Activated naive CD4-positive, alpha-beta T cell treated with Interleukin-2 at 50 U/mL for 16 hours (primary cell): ENCODE measurements around the gene NUP210.
"Not testable (repeated sequence)": the region's sequence is repeated elsewhere in the genome, so short reads cannot be mapped to it uniquely, and the experiment has no call there.

Experiments used
- DNase-seq: peaks from one replicate; pipeline ENCODE4 v3.0.0-alpha.2; 2020

Gene NUP210

GRCh38 chr3:13428678-13429077, 8.6 kb upstream of the NUP210 start:
- not testable (repeated sequence) for DNase-seq

- peak; percentile 19 for DNase-seq
Observed at GRCh38 chr3:13427662-13428603, 7.8 kb upstream of the NUP210 start.

DNA sequence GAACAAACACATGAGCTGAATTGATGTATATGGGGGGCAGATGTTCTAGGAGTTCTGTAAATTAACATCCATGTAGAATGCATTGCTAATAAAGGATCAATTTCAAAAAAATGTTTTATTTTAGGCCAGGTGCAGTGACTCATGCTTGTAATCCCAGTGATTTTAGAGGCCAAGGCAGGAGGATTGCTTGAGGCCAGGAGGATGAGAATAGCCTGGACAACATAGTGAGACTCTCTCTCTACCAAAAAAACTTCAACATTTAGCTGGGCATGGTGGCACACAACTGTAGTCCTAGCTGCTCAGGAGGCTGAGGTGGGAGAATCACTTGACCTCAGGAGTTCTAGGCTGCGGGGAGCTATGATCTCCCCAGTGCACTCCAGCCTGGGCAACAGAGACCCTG, 6.5 kb upstream of the NUP210 start:
- DNase-seq: no peak

- DNase-seq: no peak
Observed at GRCh38 chr3:13425689-13426088, 5.6 kb upstream of the NUP210 start.

DNA sequence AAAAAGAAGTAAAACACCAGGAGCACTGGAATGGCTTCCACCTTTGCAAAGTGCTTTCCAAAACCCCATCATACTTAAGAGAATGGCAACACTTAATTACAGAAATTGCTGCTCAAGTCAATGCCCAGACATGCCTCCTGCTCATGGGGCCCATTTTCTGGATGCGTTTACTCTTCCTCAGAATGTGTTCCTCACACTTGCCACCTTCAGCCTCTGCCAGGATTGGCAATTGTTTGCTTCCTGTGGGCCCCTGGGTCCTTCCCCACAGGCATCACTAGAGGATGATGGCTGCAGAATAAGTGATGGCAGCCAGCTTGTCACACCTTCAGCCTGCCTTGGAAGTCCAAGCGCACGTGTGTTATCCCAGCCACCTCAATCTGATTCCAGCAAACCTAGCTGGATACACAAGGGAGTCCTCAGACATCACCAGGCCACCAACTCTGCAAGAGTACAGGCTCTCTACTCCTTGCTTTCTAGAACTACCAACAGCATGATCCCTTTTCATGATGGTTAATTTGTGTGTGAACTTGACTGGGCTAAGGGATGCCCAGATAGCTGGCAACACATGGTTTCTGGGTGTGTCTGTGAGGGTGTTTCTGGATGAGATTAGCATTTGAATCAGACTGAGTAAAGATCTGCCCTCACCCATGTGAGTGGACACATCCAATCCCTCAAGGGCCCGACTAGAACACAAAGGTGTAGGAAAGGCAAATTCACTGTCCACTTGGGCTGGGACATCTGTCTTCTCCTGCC, 4.9 kb upstream of the NUP210 start:
- DNase-seq: no peak

DNA sequence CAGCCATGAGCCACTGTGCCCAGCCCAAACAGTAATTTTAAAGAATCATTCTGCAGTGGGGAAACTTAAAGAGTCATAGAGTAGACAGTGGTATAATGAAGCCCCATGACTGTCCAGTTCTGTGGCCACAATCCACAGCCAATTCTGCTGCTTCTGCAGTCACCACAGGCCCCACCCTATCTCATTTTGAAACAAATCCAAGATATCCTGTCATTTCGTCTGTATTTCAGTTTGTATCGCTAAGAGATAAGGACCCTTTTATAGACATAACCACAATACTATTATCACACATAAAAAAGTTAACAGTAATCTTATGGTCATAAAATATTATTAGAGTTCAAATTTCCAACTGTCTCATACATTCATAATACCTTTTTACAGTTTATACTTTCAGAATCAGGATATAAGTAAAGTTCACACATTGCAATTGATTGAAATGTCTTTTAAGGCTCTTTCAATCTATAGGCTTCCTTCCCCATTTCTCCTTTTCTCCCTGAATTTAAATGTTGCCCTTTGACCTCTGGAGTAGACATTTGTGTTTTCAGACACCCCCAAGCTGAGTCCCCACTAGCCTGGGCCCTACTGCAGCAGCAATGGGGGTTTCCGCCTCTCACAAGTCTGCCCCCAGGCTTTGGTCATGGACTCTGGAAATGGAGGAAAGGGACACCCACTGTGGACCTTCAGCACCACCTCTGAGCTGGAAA, 4.2 kb upstream of the NUP210 start:
- DNase-seq: no peak

GRCh38 chr3:13420831-13421765, 976 bp upstream of the NUP210 start:
- peak; percentile 80 for DNase-seq

DNA sequence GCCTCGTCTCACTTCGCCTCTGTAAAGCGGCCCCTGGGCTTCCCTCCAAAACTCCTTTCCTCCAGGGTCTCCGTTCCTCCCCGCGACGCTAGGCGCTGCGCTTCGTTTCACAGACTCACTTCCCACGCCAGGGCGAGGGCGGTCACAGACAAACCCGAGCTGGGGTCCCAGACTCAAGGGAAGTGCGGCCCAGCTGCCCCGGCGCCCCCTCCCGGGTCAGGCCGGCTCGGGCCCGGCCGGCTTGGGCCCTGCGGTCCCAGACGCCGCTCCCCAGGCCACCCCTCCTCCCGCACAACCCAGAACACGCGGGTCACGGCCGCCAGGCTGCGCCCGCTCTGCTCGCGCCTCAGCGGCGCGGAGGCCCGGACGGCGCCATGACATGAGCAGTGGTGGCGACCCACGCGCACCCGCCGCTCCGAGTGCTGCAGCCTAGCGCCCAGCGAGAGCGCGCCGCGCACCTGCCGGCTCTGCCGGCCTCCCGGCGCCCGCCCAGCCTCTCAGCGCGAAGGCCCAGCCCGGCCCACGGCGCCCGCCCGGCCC, 547 bp downstream of the NUP210 start:
- DNase-seq: peak; percentile 70

- no peak for DNase-seq
Observed at GRCh38 chr3:13417166-13417947, 2.8 kb downstream of the NUP210 start.

DNA sequence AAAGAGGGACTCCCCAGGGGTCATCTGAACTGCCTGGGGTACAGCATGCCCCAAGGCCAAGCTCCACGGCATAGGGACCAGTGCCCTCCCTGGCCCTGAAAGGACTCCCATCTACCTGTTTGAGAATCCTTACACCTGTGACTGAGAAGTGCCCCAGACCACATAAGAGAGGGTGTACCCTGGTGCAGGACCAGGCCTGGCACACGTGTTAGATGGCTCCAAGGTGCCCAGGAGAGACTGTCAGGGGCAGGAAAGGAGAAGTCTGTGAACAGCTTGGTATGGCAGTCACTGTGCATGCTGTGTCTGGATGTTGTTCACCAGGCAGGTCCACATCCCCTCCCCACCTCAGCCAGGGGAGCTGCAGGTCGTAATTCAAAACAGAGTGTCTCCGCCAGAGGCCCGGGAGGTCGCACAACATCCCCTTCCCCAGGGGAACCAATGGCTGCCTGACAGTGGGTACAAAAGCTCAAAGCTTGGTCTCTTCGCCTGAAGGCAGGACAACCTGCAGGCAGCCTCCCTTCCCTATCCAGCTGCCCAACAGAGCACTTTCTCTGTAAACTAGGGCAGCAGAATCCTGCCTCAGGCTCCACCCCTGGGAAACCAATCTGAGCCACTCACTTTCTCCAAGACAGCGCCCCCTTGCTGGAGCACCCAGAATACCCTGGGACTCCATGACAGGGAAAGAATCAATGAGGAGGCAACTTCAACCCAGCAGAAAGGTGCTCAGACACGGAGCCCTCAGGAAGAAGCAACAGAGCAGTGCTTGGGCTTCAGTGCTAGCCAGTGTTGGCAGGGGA, 3.9 kb downstream of the NUP210 start:
- DNase-seq: peak; percentile 24

- DNase-seq: peak; percentile 11
Observed at GRCh38 chr3:13415236-13415986, 4.7 kb downstream of the NUP210 start.

- peak; percentile 68 for DNase-seq
Observed at GRCh38 chr3:13414040-13414729, 5.9 kb downstream of the NUP210 start.

- no peak for DNase-seq
Observed at GRCh38 chr3:13411186-13411860, 8.8 kb downstream of the NUP210 start.

GRCh38 chr3:13408890-13409289, 11.2 kb downstream of the NUP210 start:
- no peak for DNase-seq

DNA sequence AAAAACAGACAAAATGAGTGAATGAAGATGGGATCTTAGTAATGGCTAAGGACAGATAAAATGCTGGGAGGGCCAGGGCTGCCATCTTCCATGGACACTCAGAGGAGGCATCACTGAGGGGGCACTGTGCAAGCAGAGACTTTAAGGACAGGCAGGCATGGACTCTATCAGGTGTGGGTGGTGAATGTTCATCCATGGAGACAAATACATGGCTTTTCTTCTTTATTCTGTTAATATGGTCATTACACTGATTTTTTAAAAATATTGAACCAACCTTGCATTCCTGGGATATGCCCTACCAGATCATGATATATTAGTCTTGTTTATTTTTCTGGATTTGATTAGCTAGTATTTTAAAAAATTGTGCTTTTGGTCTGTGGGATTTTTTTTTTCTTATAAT, 12.2 kb downstream of the NUP210 start:
- no peak for DNase-seq

DNA sequence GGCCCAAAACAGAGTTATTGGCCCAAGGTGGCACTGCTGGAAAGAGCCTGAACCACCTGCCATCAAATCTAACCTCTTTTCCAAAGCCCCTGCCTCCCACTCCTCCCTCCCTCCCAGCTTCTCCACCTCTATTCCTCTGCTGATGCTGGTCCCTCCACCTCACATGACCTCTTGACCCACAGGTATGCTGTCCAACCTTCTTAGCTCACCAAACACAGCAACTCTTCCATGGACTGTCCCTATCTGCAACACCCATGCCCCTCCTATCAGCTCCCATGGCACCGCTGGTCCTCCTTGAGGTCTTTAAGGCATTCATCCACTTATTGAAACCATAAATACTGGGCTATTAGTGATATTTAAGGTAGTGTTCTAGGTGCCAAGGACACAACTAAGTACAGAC, 12.6 kb downstream of the NUP210 start:
- DNase-seq: no peak

DNA sequence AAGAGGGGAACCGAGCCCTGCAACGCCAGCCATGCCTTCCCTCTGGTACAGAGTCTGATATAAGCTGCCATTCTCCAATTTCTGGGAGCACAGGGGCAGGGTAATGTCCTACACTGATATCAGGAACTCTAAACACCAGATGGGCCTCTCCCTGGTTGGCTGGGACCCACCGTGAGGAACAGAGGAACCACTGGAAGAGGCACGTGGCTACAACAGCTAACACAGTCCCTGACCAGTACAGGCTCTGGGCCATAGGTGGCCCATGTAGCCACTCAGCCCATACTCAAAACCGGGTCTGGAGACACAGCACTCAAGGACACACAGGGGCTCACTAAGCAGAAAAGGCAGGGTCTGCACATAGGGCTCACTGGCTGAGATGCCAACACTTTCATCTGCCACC, 13.9 kb downstream of the NUP210 start:
- no peak for DNase-seq

GRCh38 chr3:13405614-13406013, 14.5 kb downstream of the NUP210 start:
- no peak for DNase-seq
